H9 (cell line): ENCODE results near the gene NR1I2. TPM values are rescaled to one million over a fixed set of nuclear protein-coding genes. Genes with fewer than 3 reads are reported as not detected.

Experiments
- DNase-seq: peaks from one replicate; pipeline ENCODE4 v3.0.0-alpha.2; 2017
- H2AFZ ChIP-seq: one replicate; pipeline ENCODE4 v1.6.1; 2013; ENCODE audit warnings: mild to moderate bottlenecking, low read length, control low read depth, moderate library complexity
- H2AK5ac ChIP-seq: 2 replicates; pipeline ENCODE4 v1.6.1; 2013; ENCODE audit warnings: low read length, control low read depth, mixed read lengths; ENCODE audit not compliant: insufficient read length
- H2BK120ac ChIP-seq: one replicate; pipeline ENCODE4 v1.6.1; 2013; ENCODE audit warnings: low read depth, mild to moderate bottlenecking, low read length, control low read depth, inconsistent platforms; ENCODE audit not compliant: poor library complexity, severe bottlenecking
- H2BK12ac ChIP-seq: 2 replicates; pipeline ENCODE4 v1.6.1; 2013; ENCODE audit warnings: low read length, control low read depth, mixed read lengths, low read depth; ENCODE audit not compliant: insufficient read length
- H2BK15ac ChIP-seq: 2 replicates; pipeline ENCODE4 v1.6.1; 2013; ENCODE audit warnings: low read depth, low read length, control low read depth
- H2BK20ac ChIP-seq: one replicate; pipeline ENCODE4 v1.6.1; 2013; ENCODE audit warnings: low read depth, mild to moderate bottlenecking, low read length, control low read depth, inconsistent platforms; ENCODE audit not compliant: poor library complexity, severe bottlenecking
- H2BK5ac ChIP-seq: 2 replicates; pipeline ENCODE4 v1.6.1; 2013; ENCODE audit warnings: low read length, control low read depth, mixed read lengths; ENCODE audit not compliant: insufficient read length
- H3K14ac ChIP-seq: 2 replicates; pipeline ENCODE4 v1.6.1; 2013; ENCODE audit warnings: low read length, control low read depth; ENCODE audit not compliant: insufficient read depth
- H3K18ac ChIP-seq: 2 replicates; pipeline ENCODE4 v1.6.1; 2013; ENCODE audit warnings: low read depth, mild to moderate bottlenecking, mixed read lengths, low read length, control low read depth; ENCODE audit not compliant: insufficient read length
- H3K23ac ChIP-seq: 2 replicates; pipeline ENCODE4 v1.6.1; 2013; ENCODE audit warnings: low read length, control low read depth, mixed read lengths, low read depth; ENCODE audit not compliant: insufficient read length
- H3K23me2 ChIP-seq: 2 replicates; pipeline ENCODE4 v1.6.1; 2013; ENCODE audit warnings: low read depth, mild to moderate bottlenecking, mixed read lengths, low read length, control low read depth; ENCODE audit not compliant: insufficient read length, poor library complexity, severe bottlenecking
- H3K27ac ChIP-seq: 2 replicates; pipeline ENCODE4 v1.5.1; 2013; ENCODE audit warnings: low read length, control low read depth, mixed read lengths, low read depth; ENCODE audit not compliant: insufficient read length
- H3K27me3 ChIP-seq: 2 replicates; pipeline ENCODE4 v1.6.1; 2013; ENCODE audit warnings: low read length, control low read depth, inconsistent platforms; ENCODE audit not compliant: insufficient read depth
- H3K4ac ChIP-seq: 2 replicates; pipeline ENCODE4 v1.6.1; 2013; ENCODE audit warnings: low read depth, mild to moderate bottlenecking, control low read depth, inconsistent platforms, low read length, moderate library complexity
- H3K4me1 ChIP-seq: 2 replicates; pipeline ENCODE4 v1.6.1; 2013; ENCODE audit warnings: low read length, control low read depth, inconsistent platforms; ENCODE audit not compliant: insufficient read depth
- H3K4me2 ChIP-seq: 2 replicates; pipeline ENCODE4 v1.6.1; 2013; ENCODE audit warnings: low read length, control low read depth, mixed read lengths; ENCODE audit not compliant: insufficient read length, insufficient read depth
- H3K56ac ChIP-seq: 2 replicates; pipeline ENCODE4 v1.6.1; 2013; ENCODE audit warnings: low read depth, mild to moderate bottlenecking, mixed read lengths, low read length, control low read depth; ENCODE audit not compliant: insufficient read length
- H3K79me1 ChIP-seq: 2 replicates; pipeline ENCODE4 v1.6.1; 2013; ENCODE audit warnings: low read depth, mild to moderate bottlenecking, moderate library complexity, low read length, control low read depth, inconsistent platforms; ENCODE audit not compliant: insufficient read depth, poor library complexity, severe bottlenecking
- H3K79me2 ChIP-seq: 2 replicates; pipeline ENCODE4 v1.6.1; 2013; ENCODE audit warnings: low read length, control low read depth, inconsistent platforms; ENCODE audit not compliant: insufficient read depth
- H3K9ac ChIP-seq: 2 replicates; pipeline ENCODE4 v1.6.1; 2013; ENCODE audit warnings: low read length, control low read depth, mixed read lengths; ENCODE audit not compliant: insufficient read length; ENCODE audit errors: extremely low read depth
- H3K9me3 ChIP-seq: one replicate; pipeline ENCODE4 v1.6.1; 2013; ENCODE audit warnings: low read depth, low read length, inconsistent platforms; ENCODE audit not compliant: control insufficient read depth
- H3T11ph ChIP-seq: one replicate; pipeline ENCODE4 v1.6.1; 2013; ENCODE audit warnings: mild to moderate bottlenecking, low read length, control low read depth, inconsistent platforms
- H4K20me1 ChIP-seq: one replicate; pipeline ENCODE4 v1.6.1; 2013; ENCODE audit not compliant: control insufficient read depth, insufficient read length, insufficient read depth
- H4K5ac ChIP-seq: 2 replicates; pipeline ENCODE4 v1.6.1; 2013; ENCODE audit warnings: low read depth, mild to moderate bottlenecking, mixed read lengths, low read length, control low read depth; ENCODE audit not compliant: insufficient read length
- H4K8ac ChIP-seq: replicated peaks from 2 replicates; pipeline ENCODE4 v1.6.1; 2013; ENCODE audit warnings: low read length, control low read depth, mixed read lengths, low read depth; ENCODE audit not compliant: insufficient read length
- H4K91ac ChIP-seq: 2 replicates; pipeline ENCODE4 v1.6.1; 2013; ENCODE audit warnings: low read depth, mild to moderate bottlenecking, moderate library complexity, mixed read lengths, low read length, control low read depth; ENCODE audit not compliant: insufficient read length
- H3K27ac Mint-ChIP-seq, 3 experiments: 2 replicates in 2 of 3; 3 replicates in 1 of 3; pipeline ENCODE4 v1.8.0; 2020 to 2021; ENCODE audit warnings: mixed read lengths in 3 of 3, mild to moderate bottlenecking in 1 of 3, moderate library complexity in 1 of 3
- H3K27me3 Mint-ChIP-seq: 2 replicates; pipeline ENCODE4 v1.8.0; 2021; ENCODE audit warnings: low read depth, mild to moderate bottlenecking, moderate library complexity, mixed read lengths
- H3K36me3 Mint-ChIP-seq, 3 experiments: 2 replicates in 2 of 3; 3 replicates in 1 of 3; pipeline ENCODE4 v1.8.0; 2020 to 2021; ENCODE audit warnings: low read depth in 3 of 3, mixed read lengths in 3 of 3; ENCODE audit not compliant: insufficient read depth in 1 of 3
- H3K4me1 Mint-ChIP-seq, 2 experiments: 2 replicates each; pipeline ENCODE4 v1.8.0; 2020; ENCODE audit warnings: mixed read lengths in 2 of 2
- H3K4me3 Mint-ChIP-seq, 2 experiments: 2 replicates in 1 of 2; 3 replicates in 1 of 2; pipeline ENCODE4 v1.8.0; 2020 to 2021; ENCODE audit warnings: mild to moderate bottlenecking in 2 of 2, mixed read lengths in 2 of 2, moderate library complexity in 1 of 2
- H3K9me3 Mint-ChIP-seq, 2 experiments: 2 replicates in 1 of 2; 3 replicates in 1 of 2; pipeline ENCODE4 v1.8.0; 2020; ENCODE audit warnings: mild to moderate bottlenecking in 2 of 2, mixed read lengths in 2 of 2, moderate library complexity in 1 of 2
- CTCF ChIP-seq: fragments of 200-600 bp; sonication (generic); conservative IDR thresholded peaks from 3 replicates; pipeline ENCODE4 v1.8.0; 2021; ENCODE audit warnings: antibody characterized with exemption, mild to moderate bottlenecking
- WGBS: extraction: QIAGEN DNeasy Blood & Tissue Kit; methylation state at CpG from one replicate; pipeline ENCODE4 v1.1.7; 2013; ENCODE audit warnings: missing lambda C conversion rate, low lambda C conversion rate, mixed read lengths; ENCODE audit not compliant: insufficient read length; ENCODE audit errors: extremely low coverage; 5-methylcytosine and 5-hydroxymethylcytosine counted together
- total RNA-seq: library from RNA; stranded (reverse); gene quantifications from 2 replicates; pipeline ENCODE4 v1.2.1, GENCODE V29; 2021

The NR1I2 gene
- total RNA-seq, 1 experiment from 2014 or later = not detected

DNA sequence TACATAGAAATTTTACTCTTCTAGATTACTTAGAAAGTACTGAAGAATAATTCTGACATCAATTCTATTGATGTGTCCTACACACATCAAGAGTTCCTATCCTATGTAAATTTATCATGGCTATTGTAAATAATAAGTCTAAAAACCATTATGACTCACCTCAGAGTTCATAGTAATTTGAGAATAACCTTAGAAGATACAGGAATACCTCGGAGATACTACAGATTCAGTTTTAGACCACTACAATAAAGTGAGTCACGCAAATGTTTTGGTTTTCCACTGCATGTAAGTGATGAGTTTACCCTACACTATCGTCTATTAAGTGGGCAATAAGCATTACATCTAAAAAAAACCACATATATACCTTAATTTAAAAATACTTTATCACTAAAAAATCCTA, 74.8 kb downstream of the NR1I2 start:
- Histone ChIP-seq H2AFZ (no peak overlapping the region), H2BK15ac (no peak overlapping the region), H4K91ac (no peak overlapping the region), H3K23ac (no peak overlapping the region), H3K27me3 (no peaks in the 10 kb centered on the region), H2BK120ac (no peak overlapping the region), H4K8ac (no peak overlapping the region), H3K4me1 (no peaks in the 10 kb centered on the region), H2BK20ac (no peak overlapping the region), H3T11ph (no peak overlapping the region), H2AK5ac (no peak overlapping the region), H3K23me2 (no peaks in the 10 kb centered on the region), H3K79me2 (no peaks in the 10 kb centered on the region), H3K4me2 (no peak overlapping the region), H2BK5ac (no peak overlapping the region), H3K14ac (no peak overlapping the region), H3K9ac (no peak overlapping the region), H3K27ac (no peak overlapping the region), H4K20me1 (no peaks in the 10 kb centered on the region), H3K9me3 (no peaks in the 10 kb centered on the region), H3K4ac (no peak overlapping the region), H2BK12ac (no peak overlapping the region), H3K79me1 (no peaks in the 10 kb centered on the region), H3K18ac (no peak overlapping the region), H4K5ac (no peak overlapping the region), H3K56ac (no peak overlapping the region)
- H3K27me3 Mint-ChIP-seq = no peaks in the 10 kb centered on the region
- no peak overlapping the region for H3K27ac Mint-ChIP-seq
- H3K9me3 Mint-ChIP-seq = peaks cover 12 to 16% of the 10 kb centered on the region in 2 experiments; a peak in 4 of 5 replicates
- WGBS = no CpG with 5 or more reads among the region's 3 CpGs
- TF ChIP-seq CTCF = no peak
- DNase-seq = no peak
- no peaks in the 10 kb centered on the region for H3K4me1 Mint-ChIP-seq
- no peak overlapping the region for H3K4me3 Mint-ChIP-seq
- H3K36me3 Mint-ChIP-seq = peaks cover 27 to 55% (median 54%) of the 10 kb centered on the region in 3 experiments
